HG03159 (cell line): Measurements from ENCODE around the gene MCF2L.

ENCODE experiments used
- ATAC-seq: cut with Tn5 transposase; IDR thresholded peaks from one replicate; pipeline ENCODE4 v1.9.1; 2021; ENCODE audit warnings: mild to moderate bottlenecking, moderate library complexity; ENCODE audit not compliant: unreplicated experiment

Gene MCF2L

DNA sequence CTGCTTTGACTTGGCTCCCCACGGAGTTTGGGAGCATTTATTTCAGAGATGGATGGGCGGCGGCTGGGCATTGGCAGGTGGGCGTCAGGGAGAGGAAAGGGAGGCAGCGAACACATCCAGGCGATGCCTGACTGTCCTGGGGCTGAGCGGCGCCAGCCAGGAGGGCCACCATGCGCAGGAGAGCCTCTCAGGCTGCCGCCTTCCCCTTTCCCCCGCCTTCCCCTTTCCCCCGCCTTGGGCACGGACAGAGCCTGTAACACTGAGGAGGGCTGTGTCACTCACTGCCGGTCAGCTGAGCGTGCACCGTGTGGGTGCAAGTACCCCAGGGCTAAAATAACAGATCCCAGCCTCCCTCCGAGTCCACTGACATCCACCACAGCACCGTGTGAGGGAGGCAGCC is 11.4 kb downstream of the MCF2L start:
- ATAC-seq = no peak

DNA sequence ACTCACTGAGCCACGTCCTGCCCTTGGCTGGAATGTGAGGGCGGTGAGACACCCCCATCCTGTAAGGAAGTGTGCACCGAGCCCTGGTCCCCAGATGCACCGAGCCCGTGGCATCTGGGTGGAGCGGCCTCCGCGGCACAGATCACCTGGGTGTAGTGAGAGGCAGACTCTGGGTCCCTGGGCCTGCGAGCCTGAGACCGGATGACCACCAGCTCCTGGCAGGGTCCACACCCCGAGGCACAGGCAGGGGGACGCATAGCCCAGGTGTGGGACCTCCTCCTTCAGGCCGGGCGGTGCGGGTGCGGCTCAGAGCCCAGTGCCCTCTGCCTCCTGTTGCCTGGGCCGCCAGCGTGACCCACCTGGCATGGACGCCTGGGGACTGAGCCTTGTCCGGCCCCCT is 12.4 kb downstream of the MCF2L start:
- ATAC-seq = no peak

DNA sequence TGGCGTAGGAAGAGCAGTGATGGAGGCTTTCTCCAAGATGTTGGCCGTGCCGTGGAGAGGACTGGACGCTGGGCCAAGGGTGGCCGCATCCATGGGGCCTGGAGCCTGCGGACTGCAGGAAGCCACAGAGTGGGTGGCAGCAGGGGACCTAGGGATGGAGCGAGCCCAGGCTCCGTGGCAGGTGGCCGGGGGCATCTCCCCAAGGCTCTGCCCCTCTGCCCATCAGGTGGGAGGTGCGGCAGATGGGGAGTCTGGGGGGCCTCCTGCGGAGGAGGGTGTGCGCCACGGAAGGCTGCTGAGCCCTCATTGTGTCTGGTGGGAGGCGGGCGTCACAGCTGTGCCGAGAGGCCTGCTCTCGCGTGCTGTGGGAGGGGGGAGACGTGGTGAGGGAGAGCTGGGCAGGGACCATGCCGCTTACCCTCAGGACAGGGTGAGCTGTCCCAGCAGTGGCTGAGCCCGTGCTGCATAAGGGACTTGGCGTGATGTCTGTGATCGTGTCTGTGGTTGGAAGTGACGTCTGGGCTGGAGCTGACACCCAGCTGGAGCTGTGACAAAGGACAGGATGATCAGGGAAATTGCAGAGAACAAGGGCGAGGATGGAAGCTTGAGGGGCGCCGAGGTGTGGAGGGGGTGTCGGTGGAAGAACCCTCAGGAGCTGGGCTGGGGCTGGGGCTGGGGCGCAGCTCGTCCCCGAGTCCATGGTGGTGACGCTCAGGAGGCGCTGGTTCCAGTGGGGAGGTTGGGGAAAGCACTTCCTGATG is 13.4 kb downstream of the MCF2L start:
- no peak for ATAC-seq

DNA sequence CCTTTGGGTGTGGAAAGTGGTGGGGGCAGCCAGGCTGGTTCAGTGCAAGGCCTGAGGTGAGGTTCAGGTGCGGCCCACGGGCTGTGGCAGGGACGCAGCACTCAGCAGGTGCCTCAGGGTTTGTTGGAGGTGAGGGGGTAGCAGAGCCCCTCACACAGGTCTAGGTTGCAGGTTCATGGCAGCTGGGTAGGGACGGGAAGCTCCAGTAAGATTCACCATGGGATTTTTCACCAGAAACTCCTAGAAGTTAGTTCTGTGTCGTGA is 14.0 kb downstream of the MCF2L start:
- ATAC-seq = no peak

DNA sequence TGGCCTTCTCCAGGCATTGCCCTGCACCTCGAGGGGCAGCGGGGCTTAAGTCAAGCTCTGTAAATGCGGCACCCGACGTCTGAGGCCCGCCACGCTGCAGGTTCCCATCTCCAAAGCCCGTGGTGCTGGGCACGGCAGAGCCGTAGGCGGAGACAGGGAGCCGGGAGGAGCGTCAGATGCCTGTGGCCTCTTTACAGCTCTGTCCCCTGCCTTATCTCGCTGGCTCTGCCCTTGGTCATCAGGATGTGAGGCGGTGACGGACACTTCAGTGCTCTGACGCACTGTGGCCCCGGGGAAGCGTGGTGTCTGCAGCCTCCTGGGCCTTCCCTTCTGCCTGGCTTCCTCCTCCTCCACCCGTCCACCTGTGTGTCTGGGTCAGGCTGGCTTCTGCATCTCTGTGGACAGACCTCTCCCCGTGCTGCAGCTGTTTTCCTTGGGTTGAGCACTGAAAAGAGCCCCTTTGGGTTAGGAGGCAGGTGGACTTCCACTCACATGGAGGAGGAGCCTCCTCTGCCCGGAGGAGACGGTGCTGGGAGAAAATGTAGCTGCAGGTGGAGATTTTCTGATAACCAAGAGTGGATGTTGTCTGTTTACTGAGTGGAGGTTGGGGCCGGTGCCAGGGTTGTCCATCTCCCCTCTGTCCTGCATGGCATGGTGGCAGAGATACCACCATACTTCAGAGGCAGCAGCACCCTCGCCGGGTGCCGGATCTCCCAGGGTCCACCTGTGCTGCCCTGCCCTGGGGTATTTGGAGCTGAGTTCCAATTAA is 14.6 kb downstream of the MCF2L start:
- ATAC-seq = no peak

DNA sequence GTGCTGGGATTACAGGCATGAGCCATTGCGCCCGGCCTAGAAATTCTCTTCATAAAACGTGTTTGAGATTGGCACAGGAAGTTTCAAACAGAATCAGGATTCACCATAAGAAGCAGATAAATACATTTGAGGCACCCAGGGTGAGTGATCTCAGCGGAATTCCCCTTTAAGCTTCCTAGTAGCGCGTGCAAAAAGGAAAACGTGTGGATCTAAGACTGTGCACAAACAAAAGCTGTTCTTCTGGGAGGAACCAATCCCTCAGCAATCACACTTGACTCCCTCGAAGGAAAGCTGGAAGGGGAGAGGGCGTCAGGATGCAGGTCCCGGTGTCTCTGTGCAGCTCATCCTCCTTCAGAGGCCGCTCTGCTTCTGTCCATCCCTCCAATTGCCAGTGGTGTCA is 15.5 kb downstream of the MCF2L start:
- ATAC-seq = no peak

DNA sequence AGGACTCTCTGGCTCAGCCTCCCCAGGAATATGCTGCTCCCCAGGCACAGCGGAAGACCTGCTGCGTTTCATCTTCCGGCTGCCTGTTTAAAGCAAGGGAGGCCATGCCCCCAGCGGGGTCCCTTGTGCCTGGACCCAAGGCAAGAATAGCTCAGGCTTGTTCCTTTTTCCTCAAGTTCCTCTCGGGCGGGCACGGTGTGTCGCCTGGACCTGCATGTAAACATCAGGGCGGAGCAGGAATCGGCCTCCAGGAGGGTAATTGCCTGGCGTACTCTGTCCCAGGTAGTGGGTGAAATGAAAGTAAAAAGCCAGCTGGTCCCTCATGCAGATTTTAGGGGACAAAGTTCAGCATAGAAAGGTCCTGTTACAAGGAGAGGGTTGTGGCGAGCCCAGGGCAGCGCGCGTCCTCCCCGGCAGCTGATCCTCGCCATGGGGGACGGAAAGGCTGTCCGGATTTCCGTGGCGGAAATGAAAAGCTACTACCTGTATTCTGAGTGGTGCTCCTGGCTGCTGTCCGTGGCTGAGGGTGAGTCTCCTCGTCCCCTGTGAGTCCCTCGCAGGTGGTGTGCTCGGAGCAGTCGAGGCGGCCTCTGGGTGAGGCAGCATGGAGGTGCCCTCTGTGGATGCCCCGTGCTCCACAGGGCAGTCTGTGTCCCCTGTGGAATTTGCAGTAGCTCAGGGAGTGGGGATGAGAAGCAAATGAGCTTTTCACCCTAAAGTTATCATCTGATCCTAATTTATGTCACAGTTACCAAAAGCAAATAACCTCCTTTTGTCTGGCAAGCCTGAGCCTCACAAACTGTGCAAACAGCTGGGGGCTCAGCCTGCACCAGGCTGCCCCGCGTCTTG is 16.2 kb downstream of the MCF2L start:
- ATAC-seq = no peak

DNA sequence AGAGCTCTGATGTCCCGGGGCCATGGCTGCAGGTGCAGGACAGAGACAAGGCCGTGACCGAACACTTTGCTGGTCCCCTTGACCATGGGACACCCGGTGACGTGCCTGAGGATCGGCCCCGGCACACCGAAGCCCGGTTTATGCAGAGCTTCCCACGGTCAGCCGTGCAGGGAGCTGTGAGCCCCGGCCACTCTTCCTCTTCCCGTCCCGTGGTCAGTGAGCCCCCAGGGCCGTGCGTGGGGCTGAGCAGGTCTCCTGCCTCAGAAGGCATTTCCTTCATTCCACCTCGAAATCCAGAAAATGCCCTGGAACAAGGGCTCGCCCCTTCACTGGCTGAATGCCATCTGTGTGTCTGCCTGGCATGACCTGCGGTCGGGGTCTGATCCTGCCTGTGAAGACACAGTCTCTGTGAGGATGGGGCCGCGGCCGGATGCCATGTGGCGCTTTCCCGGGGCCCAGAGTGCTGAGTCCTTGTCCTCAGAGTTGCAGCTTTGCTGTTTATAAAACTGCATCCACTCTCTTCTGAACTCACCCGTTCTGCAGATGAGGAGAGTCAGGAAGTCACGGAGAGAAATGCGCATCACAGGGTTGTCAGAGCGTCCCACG is 16.9 kb downstream of the MCF2L start:
- no peak for ATAC-seq

DNA sequence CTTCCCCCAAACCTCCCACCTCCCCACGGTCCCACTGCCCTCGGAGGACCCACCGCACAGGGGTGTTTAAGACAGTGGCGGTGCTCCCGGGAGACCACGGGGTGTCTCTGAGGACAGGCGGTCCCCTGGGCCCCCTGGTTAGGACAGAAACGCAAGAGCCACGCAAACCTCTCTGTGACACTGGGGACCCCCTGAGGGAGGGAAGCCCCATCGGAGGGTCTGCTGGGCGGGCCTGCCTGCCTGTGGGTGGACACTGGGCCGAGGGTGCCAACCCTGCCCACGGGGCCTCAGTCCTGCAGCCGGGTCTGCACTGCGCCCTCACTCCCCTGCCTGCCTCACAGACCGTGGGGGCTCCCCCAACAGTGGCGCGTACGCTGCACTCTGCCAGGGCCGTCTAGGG is 17.5 kb downstream of the MCF2L start:
- ATAC-seq = no peak

DNA sequence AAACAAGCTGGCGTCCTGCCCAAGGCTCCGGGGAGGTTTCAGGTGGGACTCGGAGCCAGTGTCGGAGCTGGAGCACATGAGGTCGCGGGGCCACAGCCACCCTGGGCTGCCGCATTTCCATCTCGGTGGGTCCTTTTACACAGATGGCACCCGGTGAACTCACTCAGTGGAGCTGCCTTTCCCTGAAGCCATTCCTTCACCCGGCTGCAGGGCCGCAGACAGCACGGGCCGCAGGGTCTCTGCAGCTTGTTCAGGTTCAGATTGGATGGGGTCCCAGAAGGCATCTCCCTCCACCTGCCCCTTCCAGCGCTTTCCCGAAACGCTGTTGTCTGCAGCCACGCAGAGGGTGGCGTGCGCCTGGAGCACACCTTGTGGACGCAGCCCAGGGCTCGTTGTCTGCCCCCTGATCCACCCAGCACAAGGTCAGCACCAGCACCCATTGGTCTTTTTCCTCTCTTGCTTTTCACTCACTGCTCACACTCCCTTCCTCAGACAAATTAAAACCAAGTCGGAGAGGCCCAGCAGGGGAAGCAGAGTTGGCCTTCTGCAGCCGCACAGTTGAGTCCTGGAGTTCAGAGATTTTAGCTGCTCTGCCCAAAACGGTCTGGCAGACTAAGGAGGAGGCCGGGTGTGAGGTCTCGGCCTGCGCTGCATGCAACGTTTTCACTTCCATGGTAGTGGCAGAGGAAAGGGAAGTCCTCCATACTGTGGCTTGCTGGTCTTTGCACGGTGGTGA is 18.1 kb downstream of the MCF2L start:
- no peak for ATAC-seq

DNA sequence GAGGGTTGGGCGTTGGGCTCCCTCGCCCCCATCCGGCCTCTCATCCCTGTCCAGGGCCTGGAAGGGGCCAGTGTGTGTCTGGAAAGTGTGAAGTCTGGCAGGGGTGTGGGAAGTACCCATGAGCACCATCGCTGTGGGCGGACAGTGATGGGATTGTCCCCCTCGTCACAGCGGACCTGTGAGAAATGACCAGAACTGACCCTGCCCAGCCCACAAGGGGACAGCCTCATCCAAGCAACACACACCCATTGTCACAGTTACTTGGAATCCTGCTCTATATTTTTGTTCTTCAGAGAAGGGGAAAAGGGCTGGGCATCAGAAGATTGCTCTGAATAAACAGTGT is 18.6 kb downstream of the MCF2L start:
- ATAC-seq = no peak

DNA sequence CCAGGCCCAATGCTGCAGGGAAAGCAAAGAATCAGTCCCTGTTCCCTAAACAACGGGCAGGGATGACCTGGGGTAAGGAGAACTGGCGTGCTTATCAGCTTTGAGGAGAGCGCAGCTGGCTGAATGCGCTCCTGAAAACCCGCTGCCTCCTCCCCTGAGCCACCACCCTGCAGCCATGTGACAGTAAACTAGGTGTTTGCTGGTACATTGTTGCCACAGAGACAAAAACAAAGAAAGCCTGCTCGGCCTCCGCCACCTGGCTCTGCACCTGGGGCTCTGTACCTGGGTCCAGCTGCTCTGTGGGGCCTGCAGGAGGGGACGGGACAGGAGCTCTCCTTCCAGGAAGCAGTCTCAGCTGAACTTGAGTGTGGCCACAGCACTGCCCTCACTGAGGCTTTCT is 21.8 kb downstream of the MCF2L start:
- no peak for ATAC-seq

DNA sequence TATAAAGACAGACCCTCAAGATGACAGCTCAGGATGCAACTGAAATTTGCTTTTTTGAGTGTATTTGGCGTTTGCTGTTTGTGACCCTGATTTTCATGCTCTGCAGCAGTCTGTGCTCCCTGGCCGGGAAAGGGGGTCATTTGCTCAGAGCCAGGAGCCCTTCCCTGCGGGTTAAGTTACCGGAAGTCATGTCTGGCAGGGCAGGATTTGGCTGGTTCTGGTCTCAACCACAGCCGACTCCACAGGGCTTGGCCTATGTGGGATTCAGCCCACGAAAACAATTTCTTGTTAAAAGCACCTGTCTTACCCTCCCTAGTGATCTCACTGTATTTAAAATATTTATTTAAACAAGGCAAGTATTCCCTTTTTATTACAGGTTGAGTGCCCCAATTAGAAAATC is 22.6 kb downstream of the MCF2L start:
- ATAC-seq = no peak

DNA sequence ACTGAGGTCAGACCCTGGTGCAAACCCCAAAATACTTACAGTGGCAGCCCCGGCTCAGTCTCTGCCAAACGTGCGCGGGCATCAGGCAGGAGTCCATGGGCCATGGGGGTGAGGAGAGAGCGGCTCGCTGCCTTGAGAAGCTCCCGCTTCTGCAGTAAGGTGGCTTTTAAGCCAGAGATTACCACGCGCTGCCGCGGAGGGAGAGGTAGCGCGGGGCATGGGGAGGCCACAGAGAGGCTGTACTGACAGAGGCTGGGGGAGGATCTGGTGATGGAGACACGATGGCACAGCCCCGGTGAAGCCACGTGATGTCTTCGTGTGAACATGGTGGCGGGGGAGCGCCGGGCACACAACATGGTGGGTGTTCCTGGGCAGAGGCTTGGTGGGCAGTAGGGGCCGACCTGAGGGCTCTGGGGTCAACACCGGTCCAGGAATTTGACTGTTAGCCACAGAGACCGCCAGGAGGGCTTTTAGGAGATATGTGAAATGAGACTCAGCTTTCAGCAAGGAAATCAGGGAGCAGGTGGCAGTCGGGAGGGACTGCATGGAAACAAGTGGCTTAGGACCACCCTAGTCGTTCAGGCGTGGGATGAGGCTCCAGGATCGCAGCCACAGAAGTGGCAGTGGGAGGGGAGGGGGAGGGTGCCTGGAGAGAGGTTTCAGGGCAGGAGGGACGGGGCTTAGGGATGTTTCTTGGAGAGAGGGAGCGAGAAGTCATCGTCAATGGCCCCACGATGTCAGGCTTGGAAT is 24.1 kb downstream of the MCF2L start:
- ATAC-seq = no peak

DNA sequence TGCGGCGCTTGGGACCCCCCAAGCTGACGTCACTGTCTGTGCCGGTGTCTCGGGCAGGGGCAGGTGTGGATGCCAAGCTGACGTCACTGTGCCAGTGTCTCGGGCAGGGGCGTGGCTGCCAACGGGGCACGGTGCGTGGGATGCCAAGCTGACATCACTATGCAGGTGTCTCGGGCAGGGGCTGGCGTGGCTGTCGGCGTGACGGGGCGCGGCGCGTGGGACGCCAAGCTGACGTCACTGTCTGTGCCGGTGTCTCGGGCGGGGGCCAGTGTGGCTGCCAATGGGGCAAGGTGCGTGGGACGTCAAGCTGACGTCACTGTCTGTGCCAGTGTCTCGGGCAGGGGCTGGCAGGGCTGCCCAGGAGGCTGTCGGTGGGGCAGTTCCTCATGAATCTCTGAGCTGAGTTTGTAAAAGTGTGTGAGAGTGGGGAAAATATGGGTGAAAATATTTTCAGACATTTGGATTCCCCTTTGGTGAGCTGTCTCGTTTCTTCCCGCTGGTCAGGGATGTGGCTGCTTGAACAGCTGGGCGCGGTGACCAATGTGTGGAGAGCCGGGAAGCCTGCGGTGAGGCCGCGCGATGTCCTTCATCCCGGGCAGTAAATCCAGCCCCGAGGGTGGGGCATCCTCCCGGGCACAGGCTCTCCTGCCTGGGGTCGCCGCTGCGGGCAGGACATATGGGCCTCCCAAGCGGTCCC is 25.2 kb downstream of the MCF2L start:
- no peak for ATAC-seq

DNA sequence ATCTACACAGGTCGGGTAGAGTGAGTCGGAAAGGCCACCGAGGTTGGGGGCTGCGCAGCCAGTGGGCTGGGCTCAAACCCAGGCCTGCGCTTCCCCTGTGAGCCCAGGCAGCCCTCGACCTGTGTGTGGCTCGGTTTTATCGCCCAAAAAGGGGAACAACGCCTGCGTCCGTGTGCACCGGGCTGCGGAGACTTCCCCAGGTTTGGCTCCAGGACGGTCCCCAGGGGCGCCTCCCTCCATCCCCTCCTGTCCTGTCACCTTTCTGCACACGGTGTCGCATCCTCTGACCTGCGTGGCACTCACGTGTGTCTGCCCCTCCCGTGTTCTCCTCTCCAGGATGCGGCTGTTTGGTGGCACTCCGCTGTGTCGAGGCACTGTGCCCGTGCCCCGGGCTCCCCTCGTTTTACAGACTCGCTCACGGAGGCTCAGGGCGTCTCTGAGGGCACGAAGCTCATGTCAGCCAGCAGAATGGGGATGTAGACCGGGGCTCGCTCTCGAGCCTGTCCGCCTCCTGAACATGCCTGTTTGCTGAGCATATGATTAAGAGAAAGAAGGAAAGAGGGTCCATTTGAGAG is 25.9 kb downstream of the MCF2L start:
- no peak for ATAC-seq

DNA sequence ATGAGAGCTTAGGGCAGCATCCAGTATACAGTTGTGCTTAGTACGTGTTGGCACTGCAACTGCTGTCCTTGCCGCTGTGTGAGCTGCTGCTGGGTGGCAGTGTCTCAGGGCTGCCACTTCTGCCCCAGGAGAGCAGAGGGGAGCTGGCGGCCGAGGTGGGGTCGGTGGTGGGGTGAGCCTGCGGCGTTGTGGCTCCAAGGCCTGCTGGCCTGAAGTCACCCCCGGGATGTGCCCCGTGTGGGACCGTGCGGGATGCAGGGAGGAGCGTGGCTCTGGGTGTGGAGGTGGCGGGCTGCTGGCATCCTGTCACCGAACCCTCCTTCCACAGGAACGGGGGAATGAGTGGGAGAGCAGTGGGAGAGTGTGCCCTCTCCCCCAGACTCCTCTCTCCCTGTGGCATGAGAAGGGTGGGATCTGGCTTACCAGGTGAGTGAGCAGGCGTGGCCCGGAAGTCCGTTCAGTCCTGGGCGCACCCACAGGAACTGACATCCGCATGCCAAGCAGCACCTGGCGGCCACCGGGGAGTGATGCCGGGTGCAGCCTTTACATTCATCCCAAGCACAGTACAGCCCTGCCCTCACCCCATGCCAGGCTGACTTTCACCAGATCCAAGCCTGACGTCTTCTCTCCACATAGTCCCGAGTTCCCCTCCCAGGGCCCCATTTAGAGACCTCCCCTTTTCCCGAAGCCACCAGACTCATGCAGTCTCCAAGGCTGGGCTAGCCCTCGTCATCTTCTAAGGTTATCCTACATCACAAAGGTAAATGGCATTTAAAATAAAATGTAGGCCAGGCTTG is 26.6 kb downstream of the MCF2L start:
- ATAC-seq = no peak

DNA sequence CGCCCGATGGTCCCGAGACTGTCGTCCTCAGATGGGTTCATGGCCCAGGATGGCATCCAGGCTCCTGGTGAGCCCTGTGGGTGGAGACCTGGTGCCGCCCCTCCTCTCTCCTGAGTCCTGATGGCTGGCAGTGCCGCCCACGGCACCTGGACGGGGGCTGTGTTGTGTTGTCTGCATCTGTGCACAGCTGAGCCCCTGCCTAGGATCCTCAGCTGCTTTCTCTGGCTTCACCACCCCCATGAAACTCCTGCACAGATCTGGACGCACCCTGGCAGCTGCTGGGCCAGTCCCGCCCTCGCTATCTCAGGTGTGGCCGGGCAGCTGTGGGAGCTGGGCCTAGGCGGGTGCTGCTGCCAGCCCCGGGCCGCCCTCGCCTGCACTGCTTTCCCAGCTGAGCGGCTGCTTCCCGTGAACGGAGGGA is 27.7 kb downstream of the MCF2L start:
- no peak for ATAC-seq
